ENCODE measurements around the gene C14orf93.
"Not testable (repeated sequence)": the region's sequence is repeated elsewhere in the genome, so short reads cannot be mapped to it uniquely, and the experiment has no call there.

Gene C14orf93

GRCh38 chr14:23005451-23006187, 4.3 kb downstream of the C14orf93 start:
- Histone ChIP-seq H3K79me2 (ENCODE audit: low read length) (0 out of 2 replicates have a peak, but pooled peaks cover 2% of the 10 kb centered on the region), H3K4me3 (ENCODE audit: low read length) (peak overlapping the region; percentile 82), H3K27me3 (ENCODE audit: low read depth, low read length) (no peaks in the 10 kb centered on the region), H3K36me3 (replicated peaks; ENCODE audit: low read depth, low read length) (no peaks in the 10 kb centered on the region), H3K4me2 (ENCODE audit: low read length) (peak overlapping the region; percentile 84), H3K9ac (ENCODE audit: low read length) (peak overlapping the region; percentile 87), H3K27ac (ENCODE audit: low read length) (no peak overlapping the region), H3K9me3 (ENCODE audit: insufficient read depth, low read length) (no peaks in the 10 kb centered on the region), H2AFZ (ENCODE audit: low read depth, low read length) (no peak overlapping the region), H3K4me1 (ENCODE audit: low read length) (peaks cover 32% of the 10 kb centered on the region), H4K20me1 (ENCODE audit: insufficient read depth, low read length) (no peaks in the 10 kb centered on the region)
- TF ChIP-seq CTCF (IDR thresholded peaks at IDR 0.05; ENCODE audit: low read depth, low read length) (no peak), EZH2phosphoT487 (IDR thresholded peaks at IDR 0.05; ENCODE audit: low read depth) (no peak)

GRCh38 chr14:23004274-23004673, 5.7 kb downstream of the C14orf93 start:
- not testable (repeated sequence) for H3K79me2 ChIP-seq (ENCODE audit: low read length); H3K27me3 ChIP-seq (ENCODE audit: low read depth, low read length); H3K36me3 ChIP-seq (replicated peaks; ENCODE audit: low read depth, low read length); H3K9me3 ChIP-seq (ENCODE audit: insufficient read depth, low read length); H4K20me1 ChIP-seq (ENCODE audit: insufficient read depth, low read length); H3K27ac ChIP-seq (ENCODE audit: low read length); H2AFZ ChIP-seq (ENCODE audit: low read depth, low read length); H3K9ac ChIP-seq (ENCODE audit: low read length); H3K4me3 ChIP-seq (ENCODE audit: low read length); H3K4me2 ChIP-seq (ENCODE audit: low read length)
- peaks cover 25% of the 10 kb centered on the region for H3K4me1 ChIP-seq (ENCODE audit: low read length)

GRCh38 chr14:23002592-23002991, 7.4 kb downstream of the C14orf93 start:
- Histone ChIP-seq H3K9ac (ENCODE audit: low read length) (no peak overlapping the region), H3K27me3 (ENCODE audit: low read depth, low read length) (no peaks in the 10 kb centered on the region), H2AFZ (ENCODE audit: low read depth, low read length) (no peak overlapping the region), H3K4me1 (ENCODE audit: low read length) (peaks cover 12% of the 10 kb centered on the region), H3K79me2 (ENCODE audit: low read length) (no peaks in the 10 kb centered on the region), H3K4me2 (ENCODE audit: low read length) (no peak overlapping the region), H3K4me3 (ENCODE audit: low read length) (no peak overlapping the region), H4K20me1 (ENCODE audit: insufficient read depth, low read length) (no peaks in the 10 kb centered on the region), H3K36me3 (replicated peaks; ENCODE audit: low read depth, low read length) (no peaks in the 10 kb centered on the region), H3K27ac (ENCODE audit: low read length) (no peak overlapping the region), H3K9me3 (ENCODE audit: insufficient read depth, low read length) (no peaks in the 10 kb centered on the region)
- no peak for TF ChIP-seq EZH2phosphoT487 (IDR thresholded peaks at IDR 0.05; ENCODE audit: low read depth)
- no peak for TF ChIP-seq CTCF (IDR thresholded peaks at IDR 0.05; ENCODE audit: low read depth, low read length)

GRCh38 chr14:23000860-23001259, 9.1 kb downstream of the C14orf93 start:
- Histone ChIP-seq H3K27me3 (ENCODE audit: low read depth, low read length) (no peaks in the 10 kb centered on the region), H3K27ac (ENCODE audit: low read length) (no peak overlapping the region), H3K9me3 (ENCODE audit: insufficient read depth, low read length) (no peaks in the 10 kb centered on the region), H3K4me3 (ENCODE audit: low read length) (no peak overlapping the region), H4K20me1 (ENCODE audit: insufficient read depth, low read length) (no peaks in the 10 kb centered on the region), H3K36me3 (replicated peaks; ENCODE audit: low read depth, low read length) (no peaks in the 10 kb centered on the region), H3K4me1 (ENCODE audit: low read length) (peaks cover 4% of the 10 kb centered on the region), H2AFZ (ENCODE audit: low read depth, low read length) (no peak overlapping the region), H3K9ac (ENCODE audit: low read length) (no peak overlapping the region), H3K4me2 (ENCODE audit: low read length) (no peak overlapping the region), H3K79me2 (ENCODE audit: low read length) (no peaks in the 10 kb centered on the region)
- TF ChIP-seq CTCF (IDR thresholded peaks at IDR 0.05; ENCODE audit: low read depth, low read length) (no peak), EZH2phosphoT487 (IDR thresholded peaks at IDR 0.05; ENCODE audit: low read depth) (no peak)

All from OCI-LY3 (cell line).